Middle frontal gyrus (tissue), 1 donor: ENCODE results near the gene KCTD6.

Source experiments
- DNase-seq: peaks from one replicate; pipeline ENCODE4 v3.0.0-alpha.2; 2015; ENCODE audit warnings: low spot score; ENCODE audit errors: extremely low spot score

Gene KCTD6

GRCh38 chr3:58485801-58486435 lies 6.0 kb upstream of the KCTD6 start:
- DNase-seq: no peak

GRCh38 chr3:58487140-58487886 lies 4.6 kb upstream of the KCTD6 start:
- peak; percentile 45 for DNase-seq

GRCh38 chr3:58488967-58489366 lies 2.9 kb upstream of the KCTD6 start:
- DNase-seq: no peak

GRCh38 chr3:58490860-58491501 lies 915 bp upstream of the KCTD6 start:
- DNase-seq: no peak

GRCh38 chr3:58492494-58492905 lies 604 bp downstream of the KCTD6 start:
- no peak for DNase-seq

- no peak for DNase-seq
Measured at GRCh38 chr3:58494107-58494506, 2.2 kb downstream of the KCTD6 start.

- no peak for DNase-seq
Measured at GRCh38 chr3:58495101-58495500, 3.2 kb downstream of the KCTD6 start.

GRCh38 chr3:58496206-58496857 lies 4.4 kb downstream of the KCTD6 start:
- DNase-seq: no peak

GRCh38 chr3:58497097-58497496 lies 5.2 kb downstream of the KCTD6 start:
- DNase-seq: no peak

- DNase-seq: no peak
Measured at GRCh38 chr3:58502872-58503271, 11.0 kb downstream of the KCTD6 start.

GRCh38 chr3:58507356-58508078 lies 15.6 kb downstream of the KCTD6 start:
- DNase-seq: no peak

- no peak for DNase-seq
Measured at GRCh38 chr3:58508437-58508836, 16.5 kb downstream of the KCTD6 start.

- no peak for DNase-seq
Measured at GRCh38 chr3:58514405-58514804, 22.5 kb downstream of the KCTD6 start.

GRCh38 chr3:58518291-58518789 lies 26.4 kb downstream of the KCTD6 start:
- no peak for DNase-seq

GRCh38 chr3:58519668-58520402 lies 27.9 kb downstream of the KCTD6 start:
- no peak for DNase-seq

- no peak for DNase-seq
Measured at GRCh38 chr3:58520403-58521335, 28.8 kb downstream of the KCTD6 start.

GRCh38 chr3:58521336-58521670 lies 29.4 kb downstream of the KCTD6 start:
- DNase-seq: no peak

- DNase-seq: no peak
Measured at GRCh38 chr3:58521917-58522631, 30.2 kb downstream of the KCTD6 start.
